Hematopoietic multipotent progenitor cell treated with erythropoietin and hydrocortisone succinate and interleukin-3 and kit ligand, for 6 days (in vitro differentiated cells): Measurements from ENCODE around the gene ZBTB1.

Source experiments
- DNase-seq: peaks from one replicate; pipeline ENCODE4 v3.0.0-alpha.2; 2015

Gene ZBTB1

DNA sequence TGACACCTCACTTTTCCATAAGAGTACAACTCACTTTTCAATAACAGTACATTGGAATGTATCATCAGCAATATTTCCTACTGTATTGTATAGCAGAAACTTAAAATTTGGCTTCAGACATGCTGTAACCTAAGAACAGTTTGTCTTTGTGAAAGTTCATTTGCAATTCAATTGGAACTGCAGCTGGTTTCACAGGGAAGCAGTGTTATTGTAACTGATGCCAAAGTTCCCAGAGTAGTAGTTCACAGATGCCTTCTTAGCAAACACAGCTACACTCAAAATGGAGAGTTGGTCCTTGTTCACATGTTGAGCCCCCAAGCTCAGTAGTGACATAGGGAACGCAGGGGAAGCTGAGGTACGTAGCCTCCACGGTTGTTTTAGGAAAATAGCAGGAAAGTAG, 68.5 kb downstream of the ZBTB1 start:
- no peak for DNase-seq
